GM10266 (cell line): Measurements from ENCODE around the gene CNOT4.

Experiments used
- DNase-seq: peaks from one replicate; pipeline ENCODE4 v3.0.0; 2012; ENCODE audit errors: extremely low spot score
- CTCF ChIP-seq: IDR thresholded peaks from 2 replicates; pipeline ENCODE4 v1.5.1; 2012; ENCODE audit warnings: mild to moderate bottlenecking, low read depth; ENCODE audit not compliant: control insufficient read depth, insufficient read depth; ENCODE audit errors: missing control alignments

CNOT4 gene

GRCh38 chr7:135320268-135320667, 189.6 kb downstream of the CNOT4 start:
- no peak for TF ChIP-seq CTCF
- no peak for DNase-seq

DNA sequence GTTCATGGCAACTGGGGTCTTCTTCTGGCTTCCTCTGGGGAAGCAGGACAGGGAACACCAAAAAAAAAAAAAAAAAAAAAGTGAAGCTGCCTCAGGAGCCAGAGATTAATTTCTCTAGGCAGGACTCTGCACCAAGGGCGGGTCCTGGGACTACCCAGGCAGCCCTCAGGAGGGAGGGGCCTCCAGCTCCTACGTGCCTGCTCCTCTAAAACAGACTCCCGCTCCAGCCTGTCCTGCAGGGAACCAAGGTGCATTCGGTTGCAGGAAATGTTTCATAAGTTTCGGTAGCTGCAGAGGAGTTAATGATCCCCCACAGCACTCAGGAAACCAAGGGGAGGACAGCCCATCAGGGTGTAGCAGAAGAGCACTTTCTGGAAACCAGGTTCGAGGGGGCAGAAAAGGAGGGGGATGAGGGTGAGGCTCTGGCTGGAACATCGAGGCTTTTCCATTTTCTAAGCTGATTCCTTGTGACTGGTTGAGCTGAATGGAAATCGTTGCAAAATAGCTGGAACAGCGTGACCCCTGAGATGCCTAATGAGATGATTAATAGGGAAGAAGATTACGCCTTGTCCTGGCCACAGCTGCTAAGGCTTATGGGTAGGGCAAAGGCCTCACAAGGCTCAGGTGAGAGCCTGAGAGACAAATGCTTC, 192.1 kb downstream of the CNOT4 start:
- no peak for TF ChIP-seq CTCF
- no peak for DNase-seq

- DNase-seq: no peak
- no peak for TF ChIP-seq CTCF
Observed at GRCh38 chr7:135316648-135317313, 193.1 kb downstream of the CNOT4 start.

GRCh38 chr7:135313971-135314370, 195.9 kb downstream of the CNOT4 start:
- no peak for DNase-seq
- no peak for TF ChIP-seq CTCF
